Epithelial cell of prostate (primary cell): ENCODE data around the gene MRPS5.
A peak's percentile ranks its signal among the peaks of the same experiment; 100 is the strongest.

ENCODE experiments used
- DNase-seq: peaks from one replicate; pipeline ENCODE4 v3.0.0-alpha.2; 2011; ENCODE audit warnings: low read depth, low spot score
- H3K27ac ChIP-seq: fragments of 450-650 bp; 2 replicates; pipeline ENCODE4 v1.5.1; 2017; ENCODE audit warnings: mild to moderate bottlenecking

The MRPS5 gene

DNA sequence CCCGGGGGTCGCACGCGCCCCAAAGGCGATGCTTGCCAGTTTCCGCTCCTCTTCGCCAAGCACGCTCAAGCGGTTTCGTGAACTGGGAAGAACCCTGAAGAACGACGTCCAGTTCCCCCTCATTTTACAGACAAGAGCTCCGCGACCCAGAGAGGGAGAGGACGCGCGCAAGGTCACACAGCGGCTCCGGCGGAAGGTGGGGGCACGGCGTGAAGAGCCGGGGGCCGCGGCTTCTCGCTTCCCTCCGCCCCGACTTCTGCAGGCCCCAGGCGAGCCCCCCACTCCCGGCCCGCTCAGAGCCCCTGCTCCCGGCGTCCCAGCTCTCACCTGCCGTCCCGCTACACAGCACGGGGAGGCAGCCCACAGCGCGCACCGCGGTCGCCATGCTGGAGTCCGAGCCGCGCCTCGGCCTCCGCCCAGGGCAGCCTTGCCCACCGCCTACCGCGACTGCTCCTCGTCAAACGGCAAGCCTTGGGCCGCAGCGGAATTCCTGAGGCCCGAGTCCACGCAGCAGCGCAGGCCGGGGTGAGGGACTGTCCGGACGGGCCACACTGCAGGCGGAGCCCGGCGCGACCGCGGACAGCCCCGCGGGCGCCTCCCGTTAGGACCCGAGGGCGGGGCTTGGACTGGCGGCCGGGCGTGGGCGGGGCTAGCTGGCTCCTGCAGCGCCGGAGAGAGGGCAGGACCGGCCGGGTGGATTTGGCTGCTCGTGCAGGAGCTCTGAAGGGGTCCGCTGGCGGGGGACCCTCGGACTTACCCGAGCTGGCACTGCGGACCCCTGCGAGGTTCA lies at the start of gene MRPS5:
MRPS5 (minus strand) TSS at position 402 of the 790 bp plus-strand sequence; CDS start at position 385, 17 bp downstream.
- no peak for DNase-seq

DNA sequence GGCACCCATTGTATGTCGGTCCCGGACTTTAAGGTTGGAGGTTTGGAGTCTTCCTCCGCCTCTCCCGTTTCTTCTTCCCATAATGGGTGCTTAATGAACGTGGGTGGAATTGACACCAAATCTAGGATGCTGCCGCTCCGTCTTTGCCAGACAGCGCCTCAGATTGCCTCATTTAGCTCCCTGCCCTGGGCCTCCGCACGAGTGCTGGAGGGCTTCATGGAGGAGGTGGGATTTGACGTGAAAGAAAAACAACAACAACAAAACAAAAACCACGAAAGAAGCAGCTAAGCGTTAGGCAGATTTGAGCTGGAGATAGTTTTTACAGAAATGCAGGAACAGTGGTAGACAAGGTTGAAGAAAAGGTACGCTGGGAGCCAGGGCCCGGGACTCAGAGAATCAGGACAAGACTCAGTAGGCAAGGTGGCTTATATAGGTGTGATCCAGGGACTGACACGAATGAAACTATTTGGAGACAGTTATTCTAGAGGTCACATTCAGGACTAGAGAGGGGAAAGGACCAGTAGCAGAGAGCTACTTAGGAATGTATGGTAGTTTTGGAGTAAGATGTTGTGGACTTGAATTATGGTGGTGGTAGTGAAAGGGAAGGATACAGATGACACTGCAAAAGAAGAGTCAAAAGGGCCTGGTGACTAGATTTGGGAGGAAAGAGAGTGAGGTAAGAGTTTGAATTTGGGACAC lies 44.6 kb upstream of the MRPS5 start:
- H3K27ac ChIP-seq = peak overlapping the region; percentile 83
- DNase-seq = no peak

More for the DNA sequence above, at the start of gene MRPS5:
- H3K27ac ChIP-seq = peak within 1 kb of the TSS; percentile 59

GRCh38 chr2:95165371-95166064 lies 43.9 kb upstream of the MRPS5 start, which contains the start of gene ZNF2:
Gene ZNF2 (plus strand): TSS chr2:95165809. CDS start chr2:95176227, 10,418 bp downstream.
- DNase-seq = peak; percentile 88
- H3K27ac ChIP-seq = peak within 1 kb of the TSS; percentile 83

DNA sequence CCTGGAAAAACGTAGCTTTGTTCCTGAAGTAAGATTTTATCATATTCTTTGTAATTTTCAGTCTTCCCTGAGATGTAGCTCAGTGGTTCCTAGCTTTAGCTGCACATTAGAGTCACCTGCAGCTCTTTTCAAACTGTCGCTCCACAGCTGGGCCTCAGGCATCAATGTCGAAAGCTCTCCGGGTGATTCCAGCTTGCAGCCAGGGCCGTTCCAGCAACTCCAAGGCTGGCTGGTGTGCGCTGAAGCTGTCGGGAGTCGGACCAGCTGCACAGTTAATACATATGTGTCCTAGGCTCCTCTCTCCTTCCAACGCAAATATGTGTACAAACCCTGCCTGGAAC lies 43.4 kb upstream of the MRPS5 start:
- no peak for DNase-seq
- H3K27ac ChIP-seq = peak overlapping the region; percentile 83

- peak within 1 kb of the TSS; percentile 24 for H3K27ac ChIP-seq
- DNase-seq = no peak
Observed at GRCh38 chr2:95159690-95160449, 38.3 kb upstream of the MRPS5 start, which contains the start of gene ZNF514. Gene ZNF514 (minus strand): TSS chr2:95159848. CDS start chr2:95153253, 6,595 bp downstream.

- DNase-seq = no peak
- H3K27ac ChIP-seq = peak overlapping the region; percentile 14
Observed at GRCh38 chr2:95158891-95159619, 37.4 kb upstream of the MRPS5 start.

DNA sequence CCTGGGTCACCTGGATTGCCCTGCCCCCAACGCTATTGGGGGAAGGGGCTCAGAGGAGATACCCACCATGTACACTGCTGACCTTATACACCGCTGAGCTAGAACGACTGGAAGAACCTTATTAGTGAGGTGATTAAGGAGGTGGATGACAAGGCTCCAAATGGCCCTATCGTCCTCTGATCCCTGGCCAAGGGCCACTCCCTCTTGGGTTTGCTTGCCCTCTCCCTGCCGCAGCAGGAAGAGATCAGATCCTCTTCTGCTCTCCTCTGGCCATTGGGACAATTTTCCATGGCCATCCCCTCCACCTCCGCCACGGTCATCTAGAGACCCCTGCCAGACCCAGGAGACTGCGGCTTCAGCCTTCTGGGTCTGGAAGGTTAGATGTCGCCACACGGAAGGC lies 36.8 kb upstream of the MRPS5 start:
- no peak overlapping the region for H3K27ac ChIP-seq
- DNase-seq = no peak

GRCh38 chr2:95149397-95149984 lies 27.9 kb upstream of the MRPS5 start:
- no peak for DNase-seq
- no peak overlapping the region for H3K27ac ChIP-seq

DNA sequence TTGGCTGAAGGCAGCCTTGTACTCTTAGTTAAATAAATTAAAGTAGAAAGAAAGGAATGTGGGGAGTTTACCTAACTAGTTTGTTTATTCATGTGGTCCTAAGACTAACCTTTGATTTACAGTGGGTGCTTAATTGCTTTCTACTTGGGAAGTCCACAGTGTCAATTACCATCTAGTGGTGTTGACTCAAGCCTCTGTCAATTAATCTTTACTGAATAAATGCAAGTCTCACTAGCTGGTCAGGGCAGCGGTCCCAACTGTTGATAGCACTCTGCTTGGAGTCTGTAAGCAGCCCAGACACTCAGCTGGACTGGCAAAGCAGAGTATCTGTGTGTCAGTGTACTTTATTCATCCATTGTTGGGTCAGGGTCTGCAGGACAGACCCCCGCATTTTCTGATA lies 22.2 kb upstream of the MRPS5 start:
- no peak overlapping the region for H3K27ac ChIP-seq
- no peak for DNase-seq

- no peak overlapping the region for H3K27ac ChIP-seq
- DNase-seq = no peak
Observed at GRCh38 chr2:95138702-95139101, 17.1 kb upstream of the MRPS5 start.

DNA sequence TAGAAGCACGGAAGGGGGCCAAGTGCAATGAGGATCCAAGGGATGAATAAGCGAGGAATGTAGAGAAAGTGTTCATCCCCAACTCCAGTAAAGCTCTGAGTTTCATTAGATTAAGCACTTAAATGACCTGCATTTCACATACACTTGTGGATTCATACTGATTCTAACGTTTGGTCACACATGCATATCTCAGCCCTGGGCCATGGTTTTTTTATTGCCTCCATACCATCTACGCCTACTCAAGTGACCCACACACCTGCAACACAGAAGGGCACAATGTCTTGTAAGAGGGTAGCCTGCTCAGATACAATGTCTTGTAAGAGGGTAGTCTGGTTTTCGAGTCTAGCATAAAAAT lies 566 bp upstream of the MRPS5 start:
- no peak for DNase-seq
- H3K27ac ChIP-seq = peak overlapping the region; percentile 59

DNA sequence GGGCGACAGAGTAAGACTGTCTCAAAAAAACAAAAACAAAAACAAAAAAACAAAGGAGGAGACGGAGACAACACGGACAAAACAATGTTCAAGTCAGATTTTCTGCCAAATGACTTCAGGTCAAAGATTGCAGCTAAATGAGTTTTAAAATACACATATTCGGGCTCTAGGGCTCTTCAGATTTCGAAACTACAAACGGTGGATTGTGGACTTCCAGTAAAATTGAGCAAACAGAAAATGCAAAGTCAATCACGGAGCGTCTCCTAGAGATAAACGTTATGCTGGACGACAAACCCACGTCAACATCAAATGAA lies 558 bp downstream of the MRPS5 start:
- H3K27ac ChIP-seq = no peak overlapping the region
- no peak for DNase-seq

DNA sequence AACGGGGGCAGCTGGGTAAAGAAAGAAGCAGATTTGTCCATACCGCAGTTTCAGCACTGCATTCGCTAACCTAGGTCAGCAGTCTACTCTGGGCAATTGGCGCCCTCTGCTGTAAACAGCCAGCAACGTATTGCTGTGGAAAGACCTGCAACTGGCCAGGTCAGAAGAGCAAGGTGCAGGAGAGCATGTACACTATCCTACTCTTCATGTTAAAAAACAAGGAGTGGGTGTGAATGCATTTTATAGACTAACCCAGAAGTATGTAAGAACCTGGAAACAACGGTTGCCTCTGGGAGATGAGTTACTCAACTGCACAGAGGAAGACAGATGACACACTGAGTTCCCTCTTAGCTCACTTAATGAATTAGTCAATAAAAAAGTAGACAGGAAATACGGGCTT lies 6.2 kb downstream of the MRPS5 start:
- H3K27ac ChIP-seq = peak overlapping the region; percentile 61
- DNase-seq = peak; percentile 31

DNA sequence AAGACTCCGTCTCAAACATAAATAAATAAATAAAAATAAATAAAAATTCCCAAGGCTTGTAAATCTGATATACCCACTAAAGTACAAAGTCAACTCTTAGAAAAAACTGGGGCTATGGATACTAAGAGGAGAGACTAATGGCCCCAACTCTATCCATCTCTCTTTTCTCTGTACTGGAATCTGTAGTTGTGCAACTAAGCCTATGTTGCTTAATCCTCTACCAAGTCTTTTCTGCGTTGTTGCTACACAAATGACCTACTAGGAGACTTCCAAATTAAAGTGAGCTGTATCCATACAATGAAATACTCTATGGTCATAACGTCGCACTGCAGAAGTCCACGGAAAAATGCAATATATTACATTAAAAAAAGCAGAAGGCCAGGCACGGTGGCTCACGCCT lies 8.1 kb downstream of the MRPS5 start:
- H3K27ac ChIP-seq = no peak overlapping the region
- DNase-seq = no peak

GRCh38 chr2:95110395-95110794 lies 11.2 kb downstream of the MRPS5 start:
- no peak for DNase-seq
- no peak overlapping the region for H3K27ac ChIP-seq

DNA sequence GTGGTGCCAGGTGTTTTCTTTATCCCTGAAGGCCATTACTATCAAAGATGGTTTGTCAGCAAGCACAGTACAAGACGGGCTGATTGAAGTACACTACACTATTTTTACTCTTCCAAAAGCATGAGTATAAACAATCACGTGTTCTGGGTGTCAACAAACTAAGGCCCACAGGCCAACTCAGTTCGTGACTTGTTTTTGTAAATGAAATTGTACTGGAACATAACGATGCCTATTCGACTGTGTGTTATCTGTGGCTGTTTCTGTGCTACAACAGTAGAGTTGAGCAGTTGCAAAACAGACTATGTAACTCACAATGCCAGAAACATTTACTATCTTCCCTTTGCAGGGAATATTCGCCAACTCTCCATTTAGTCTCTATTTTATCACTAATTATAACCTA lies 12.3 kb downstream of the MRPS5 start:
- no peak for DNase-seq

GRCh38 chr2:95106081-95106480 lies 15.5 kb downstream of the MRPS5 start:
- peak overlapping the region; percentile 29 for H3K27ac ChIP-seq
- DNase-seq = no peak

More for the DNA sequence above, 12.3 kb downstream of the MRPS5 start:
- no peak overlapping the region for H3K27ac ChIP-seq

DNA sequence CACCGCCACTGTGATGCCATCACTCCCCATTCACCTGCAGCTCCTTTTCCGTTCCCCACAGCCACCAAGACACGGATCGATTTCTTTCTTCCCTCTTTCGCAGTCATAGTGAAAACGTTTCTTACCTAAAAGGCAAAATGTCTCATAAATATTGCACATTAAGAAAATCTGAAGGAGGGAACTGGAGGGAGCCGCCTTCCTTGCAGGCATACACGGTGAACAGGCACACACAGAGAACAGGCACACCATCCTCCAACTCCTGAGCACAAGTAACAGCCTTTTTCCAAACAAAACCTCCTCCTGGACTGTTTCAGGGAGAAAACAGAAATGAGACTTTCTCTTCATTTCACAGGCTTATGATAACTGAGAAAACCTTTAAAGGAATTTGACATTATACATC lies 17.0 kb downstream of the MRPS5 start:
- no peak overlapping the region for H3K27ac ChIP-seq
- DNase-seq = no peak

DNA sequence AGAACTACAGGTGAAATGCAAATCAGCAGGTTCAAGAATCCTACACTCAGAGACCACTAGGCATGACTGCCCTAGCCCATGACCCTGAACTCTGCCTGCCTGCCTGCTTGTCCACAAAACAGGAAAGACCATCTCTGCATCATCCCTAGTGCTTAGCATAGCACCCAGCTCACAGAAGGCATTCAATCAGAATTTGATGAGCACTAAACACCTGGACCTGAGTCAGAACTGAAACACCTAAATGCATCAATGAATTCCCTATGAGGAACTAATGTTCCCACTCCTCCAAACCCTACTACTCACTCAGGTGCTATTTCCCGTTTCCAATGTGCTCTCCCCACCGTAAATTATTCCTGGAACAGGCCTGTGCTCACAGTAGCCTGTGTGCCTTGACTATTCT lies 21.7 kb downstream of the MRPS5 start:
- peak overlapping the region; percentile 38 for H3K27ac ChIP-seq
- no peak for DNase-seq
